ENCODE results near the gene CHAD. TPM values are rescaled to one million over a fixed set of nuclear protein-coding genes. Genes with fewer than 3 reads are reported as not detected.

CHAD gene
- polyA plus RNA-seq, 1 of the 3 experiments (the other 2 are of a cell fraction): not detected

DNA sequence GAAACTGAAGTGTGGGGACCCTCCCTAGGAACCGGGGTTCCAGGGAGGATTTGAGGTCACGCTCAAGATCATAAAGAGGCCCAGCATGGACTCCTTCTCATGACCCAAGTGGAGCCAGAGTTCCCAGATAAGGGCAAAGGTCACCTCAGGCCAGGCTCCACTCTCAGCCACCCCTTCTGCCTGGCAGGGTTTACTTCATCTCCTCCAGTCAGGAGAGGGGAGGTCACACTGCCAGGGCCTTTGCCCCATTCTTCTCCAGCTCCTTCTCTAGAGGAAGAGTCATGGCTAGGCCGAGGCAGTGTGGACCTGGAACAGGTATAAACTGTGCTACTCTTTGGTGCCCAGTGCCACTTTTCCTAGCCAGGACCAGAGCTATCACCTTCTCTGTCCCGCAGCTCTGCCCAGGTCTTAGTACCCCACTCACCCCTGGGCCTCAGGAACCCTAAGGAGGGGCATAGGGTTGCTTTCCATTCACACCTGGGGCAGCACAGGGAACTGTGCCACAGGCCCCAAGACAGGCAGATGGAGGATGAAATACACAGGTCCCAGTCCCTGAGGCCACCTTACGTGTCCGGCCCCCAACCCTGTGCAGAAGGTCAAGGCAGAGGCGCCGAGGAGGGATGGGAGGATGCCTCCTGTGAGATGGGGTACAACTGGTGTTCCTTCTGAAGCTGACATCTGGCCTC lies 43.5 kb downstream of the CHAD start:
- H3K9me2 ChIP-seq: no peaks in the 10 kb centered on the region
- H3K36me3 ChIP-seq (replicated peaks in 1 of 2; ENCODE audit: control insufficient read depth in 1 of 2, insufficient read depth in 2 of 2, low read length in 1 of 2): no peaks in the 10 kb centered on the region
- H2AFZ ChIP-seq (ENCODE audit: low read depth): peak overlapping the region; percentile 99
- DNase-seq: no peak
- WGBS (ENCODE audit: low lambda C conversion rate): 100% methylated on average over 8 of the region's 8 CpGs
- peak overlapping the region; percentile 69 to 71 for H3K4me3 ChIP-seq (ENCODE audit: low read depth in 2 of 2, low read length in 1 of 2)
- POLR2A ChIA-PET: no interaction called here
- CTCF ChIA-PET: interaction anchor here (0.7 to 1.7 kb wide), 4 partner anchors 13 to 35 kb away, joined by 3 to 6 read pairs (median 4); no protein-coding TSS in a partner anchor
- no peaks in the 10 kb centered on the region for H3K27me3 ChIP-seq (ENCODE audit: insufficient read depth)
- no peaks in the 10 kb centered on the region for H4K20me1 ChIP-seq (ENCODE audit: insufficient read depth)
- H3K4me2 ChIP-seq: peak overlapping the region; percentile 94
- H3K27ac ChIP-seq (ENCODE audit: low read depth in 2 of 2, low read length in 1 of 2): peak overlapping the region; percentile 74 to 81; a peak in 3 of 4 replicates
- H3K4me1 ChIP-seq (ENCODE audit: control insufficient read depth in 1 of 2, insufficient read depth in 2 of 2, low read depth in 1 of 2, low read length in 1 of 2): peaks cover 21 to 23% of the 10 kb centered on the region in 2 experiments; a peak in 3 of 4 replicates
- peak overlapping the region; percentile 79 for H3K9ac ChIP-seq
- H3K79me2 ChIP-seq (ENCODE audit: insufficient read depth): peaks cover 30% of the 10 kb centered on the region
- TF ChIP-seq RAD21 (IDR thresholded peaks at IDR 0.05; ENCODE audit: low read length) (no peak), POLR2AphosphoS5 (IDR thresholded peaks at IDR 0.05; ENCODE audit: low read depth, low read length) (no peak), RCOR1 (IDR thresholded peaks at IDR 0.05; ENCODE audit: low read length) (no peak), CHD2 (IDR thresholded peaks at IDR 0.05; ENCODE audit: low read length, partially characterized antibody) (no peak), TCF12 (IDR thresholded peaks at IDR 0.05) (no peak), RFX5 (IDR thresholded peaks at IDR 0.05; ENCODE audit: low read length) (no peak)
- TF ChIP-seq, protein P1, sequence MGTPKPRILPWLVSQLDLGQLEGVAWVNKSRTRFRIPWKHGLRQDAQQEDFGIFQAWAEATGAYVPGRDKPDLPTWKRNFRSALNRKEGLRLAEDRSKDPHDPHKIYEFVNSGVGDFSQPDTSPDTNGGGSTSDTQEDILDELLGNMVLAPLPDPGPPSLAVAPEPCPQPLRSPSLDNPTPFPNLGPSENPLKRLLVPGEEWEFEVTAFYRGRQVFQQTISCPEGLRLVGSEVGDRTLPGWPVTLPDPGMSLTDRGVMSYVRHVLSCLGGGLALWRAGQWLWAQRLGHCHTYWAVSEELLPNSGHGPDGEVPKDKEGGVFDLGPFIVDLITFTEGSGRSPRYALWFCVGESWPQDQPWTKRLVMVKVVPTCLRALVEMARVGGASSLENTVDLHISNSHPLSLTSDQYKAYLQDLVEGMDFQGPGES (IDR thresholded peaks at IDR 0.05; ENCODE audit: low read depth, low read length): no peak
- H3F3A ChIP-seq (replicated peaks; ENCODE audit: insufficient read depth): peaks cover 39% of the 10 kb centered on the region
- no peaks in the 10 kb centered on the region for H3K9me3 ChIP-seq

DNA sequence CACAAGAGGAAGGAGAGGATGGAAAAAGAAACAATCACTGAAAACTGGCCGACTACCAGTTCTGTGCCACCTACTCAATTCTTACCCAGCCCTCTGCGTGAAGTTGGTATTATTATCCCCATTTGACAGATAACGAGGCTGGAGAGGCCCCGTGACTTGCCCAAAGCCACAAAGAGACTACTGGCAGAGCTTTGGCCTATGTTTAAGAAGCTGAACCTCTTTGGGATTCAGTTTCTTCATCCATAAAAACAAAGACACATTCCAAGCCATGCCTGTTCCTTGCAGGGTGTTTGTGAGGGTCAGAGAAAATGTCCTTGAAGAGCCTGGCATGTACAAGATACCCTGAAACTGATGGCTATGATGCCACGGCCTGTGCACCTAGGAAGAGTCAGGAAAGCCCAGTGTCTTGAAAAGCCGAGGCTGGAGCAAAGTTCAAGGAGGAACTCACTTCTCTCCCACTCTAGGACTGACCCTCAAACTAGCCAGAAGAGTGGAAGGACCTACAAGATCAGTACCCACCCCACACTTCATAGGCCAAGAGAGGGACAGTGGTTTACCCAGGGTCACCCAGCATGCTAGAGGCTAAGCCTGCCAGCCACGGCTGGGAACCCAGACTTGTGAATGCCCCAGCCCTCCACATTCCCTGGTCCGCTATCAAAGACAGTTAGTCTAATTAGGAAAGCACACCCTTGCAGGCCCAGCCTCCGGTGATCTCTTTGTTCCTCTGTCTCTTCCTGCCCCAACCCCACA lies 44.3 kb downstream of the CHAD start:
- H3K27ac ChIP-seq (ENCODE audit: low read depth in 2 of 2, low read length in 1 of 2): peak overlapping the region; percentile 45 to 74; a peak in 3 of 4 replicates
- H3K27me3 ChIP-seq (ENCODE audit: insufficient read depth): no peaks in the 10 kb centered on the region
- CTCF ChIA-PET: interaction anchor here (0.7 to 1.0 kb wide), 2 partner anchors 13 to 26 kb away, joined by 3 to 6 read pairs; no protein-coding TSS in a partner anchor
- peaks cover 21 to 23% of the 10 kb centered on the region in 2 experiments; a peak in 3 of 4 replicates for H3K4me1 ChIP-seq (ENCODE audit: control insufficient read depth in 1 of 2, insufficient read depth in 2 of 2, low read depth in 1 of 2, low read length in 1 of 2)
- no peak for TF ChIP-seq NRF1 (IDR thresholded peaks at IDR 0.05; ENCODE audit: low read depth, low read length)
- TF ChIP-seq, protein P2, sequence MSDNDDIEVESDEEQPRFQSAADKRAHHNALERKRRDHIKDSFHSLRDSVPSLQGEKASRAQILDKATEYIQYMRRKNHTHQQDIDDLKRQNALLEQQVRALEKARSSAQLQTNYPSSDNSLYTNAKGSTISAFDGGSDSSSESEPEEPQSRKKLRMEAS (IDR thresholded peaks at IDR 0.05; ENCODE audit: low read depth): no peak
- no peak for TF ChIP-seq SMC3 (IDR thresholded peaks at IDR 0.05; ENCODE audit: low read depth, low read length)
- TF ChIP-seq, protein P1 (IDR thresholded peaks at IDR 0.05; ENCODE audit: low read depth, low read length): no peak
- TF ChIP-seq RAD21 (IDR thresholded peaks at IDR 0.05; ENCODE audit: low read length): no peak
- no peak for TF ChIP-seq SIN3A (IDR thresholded peaks at IDR 0.05; ENCODE audit: borderline replicate concordance, low read depth, low read length)
- TF ChIP-seq FOSL2 (IDR thresholded peaks at IDR 0.05; ENCODE audit: borderline replicate concordance, low read depth): no peak
- no peak overlapping the region; a peak in 1 of 4 replicates for H3K4me3 ChIP-seq (ENCODE audit: low read depth in 2 of 2, low read length in 1 of 2)
- POLR2A ChIA-PET: no interaction called here
- H2AFZ ChIP-seq (ENCODE audit: low read depth): peak overlapping the region; percentile 70; the same call in 1 of the 2 replicates
- WGBS (ENCODE audit: low lambda C conversion rate): 82% methylated on average over 9 of the region's 9 CpGs
- peak overlapping the region; percentile 94 for H3K4me2 ChIP-seq
- H4K20me1 ChIP-seq (ENCODE audit: insufficient read depth): no peaks in the 10 kb centered on the region
- no peaks in the 10 kb centered on the region for H3K9me2 ChIP-seq
- peaks cover 30% of the 10 kb centered on the region for H3K79me2 ChIP-seq (ENCODE audit: insufficient read depth)
- peaks cover 39% of the 10 kb centered on the region for H3F3A ChIP-seq (replicated peaks; ENCODE audit: insufficient read depth)
- H3K9ac ChIP-seq: no peak overlapping the region
- no peak for DNase-seq
- no peaks in the 10 kb centered on the region for H3K9me3 ChIP-seq
- no peaks in the 10 kb centered on the region for H3K36me3 ChIP-seq (replicated peaks in 1 of 2; ENCODE audit: control insufficient read depth in 1 of 2, insufficient read depth in 2 of 2, low read length in 1 of 2)
